ENCODE data around the gene STK35. TPM values are rescaled to one million over a fixed set of nuclear protein-coding genes. Genes with fewer than 3 reads are reported as not detected.

The STK35 gene
- total and polyA plus RNA-seq, 2 of the 13 experiments (the other 11 are each of a cell fraction or from before 2014, with no cell fraction given), result 27.4 to 29.8 TPM

- no TSS peak for BruUV-seq (replicated peaks)
- 18% methylated on average over 5 of the region's 5 CpGs for WGBS (ENCODE audit: low lambda C conversion rate)
- Histone ChIP-seq H3K4me3 (replicated peaks in 1 of 3; ENCODE audit: insufficient read depth in 1 of 3, low read depth in 2 of 3, low read length in 3 of 3) (no peak overlapping the region), H3K4me1 (ENCODE audit: insufficient read depth, low read length) (peaks cover 11% of the 10 kb centered on the region), H3K4me2 (ENCODE audit: low read depth, low read length) (no peak overlapping the region), H3K27me3 (ENCODE audit: control insufficient read depth in 1 of 2, insufficient read depth in 2 of 2, low read length in 2 of 2) (peaks cover 2 to 42% of the 10 kb centered on the region in 2 experiments; a peak in 3 of 5 replicates), H3K9me3 (ENCODE audit: low read length) (no peaks in the 10 kb centered on the region), H2AFZ (ENCODE audit: low read length) (no peak overlapping the region), H3K36me3 (replicated peaks in 1 of 2; ENCODE audit: control insufficient read depth in 1 of 2, insufficient read depth in 2 of 2, low read length in 2 of 2) (no peaks in the 10 kb centered on the region), H3K27ac (ENCODE audit: extremely low read length, insufficient read depth, low read length) (no peak overlapping the region), H3K79me2 (ENCODE audit: insufficient read depth, low read length) (no peaks in the 10 kb centered on the region), H3K9ac (ENCODE audit: insufficient read depth, low read depth, low read length) (no peak overlapping the region), H4K20me1 (ENCODE audit: insufficient read depth, low read length) (no peaks in the 10 kb centered on the region)
- POLR2A ChIA-PET, result no interaction called here
- DNase-seq (ENCODE audit: low spot score), result no peak
- TF ChIP-seq TRAFD1 (CRISPR knock-in tag; IDR thresholded peaks at IDR 0.05; ENCODE audit: borderline replicate concordance) (no peak), ZKSCAN1 (IDR thresholded peaks at IDR 0.05; ENCODE audit: low read length) (peak; percentile 85)
- in situ Hi-C loops (cut with HindIII; ENCODE audit: extremely low pct_ligation_motif_present, low pct_unique_long_range_greater_than_20kb) (no loop called here), intact Hi-C loops (cut with micrococcal nuclease; ENCODE audit: unreplicated experiment) (no loop called here)
- no peak for FAIRE-seq
- CTCF ChIA-PET (ENCODE audit: low intra/inter-chr PET ratio, low total read pairs), result no interaction called here
- ATAC-seq, result no peak
Observed at GRCh38 chr20:2167112-2167511, 65.5 kb downstream of the STK35 start.

- no peak overlapping the region for H3K4me3 ChIP-seq (replicated peaks in 1 of 3; ENCODE audit: insufficient read depth in 1 of 3, low read depth in 2 of 3, low read length in 3 of 3)
- no peaks in the 10 kb centered on the region for H4K20me1 ChIP-seq (ENCODE audit: insufficient read depth, low read length)
- in situ Hi-C loops (cut with HindIII; ENCODE audit: extremely low pct_ligation_motif_present, low pct_unique_long_range_greater_than_20kb) (no loop called here), intact Hi-C loops (cut with micrococcal nuclease; ENCODE audit: unreplicated experiment) (no loop called here)
- no peaks in the 10 kb centered on the region for H3K9me3 ChIP-seq (ENCODE audit: low read length)
- FAIRE-seq (no peak), DNase-seq (ENCODE audit: low spot score) (no peak), ATAC-seq (no peak)
- H3K9ac ChIP-seq (ENCODE audit: insufficient read depth, low read depth, low read length), result no peak overlapping the region
- ChIA-PET CTCF (ENCODE audit: low intra/inter-chr PET ratio, low total read pairs) (interaction anchor here (2.0 kb wide), 1 partner anchor 204 kb away, joined by 6 read pairs; no protein-coding TSS in a partner anchor), POLR2A (no interaction called here)
- no TSS peak for BruUV-seq (replicated peaks)
- H3K36me3 ChIP-seq (replicated peaks in 1 of 2; ENCODE audit: control insufficient read depth in 1 of 2, insufficient read depth in 2 of 2, low read length in 2 of 2), result no peaks in the 10 kb centered on the region
- no peaks in the 10 kb centered on the region for H3K4me1 ChIP-seq (ENCODE audit: insufficient read depth, low read length)
- 35% methylated on average over 12 of the region's 12 CpGs for WGBS (ENCODE audit: low lambda C conversion rate)
- H3K27me3 ChIP-seq (ENCODE audit: control insufficient read depth in 1 of 2, insufficient read depth in 2 of 2, low read length in 2 of 2), result peaks cover 2 to 31% of the 10 kb centered on the region in 2 experiments; a peak in 3 of 5 replicates
- no peak for TF ChIP-seq IRX3 (CRISPR knock-in tag; IDR thresholded peaks at IDR 0.05; ENCODE audit: borderline replicate concordance, low read depth)
- TF ChIP-seq CCDC6 (CRISPR knock-in tag; IDR thresholded peaks at IDR 0.05), result no peak
- TF ChIP-seq RFX1 (IDR thresholded peaks at IDR 0.05), result peak; percentile 15; the same call in 1 of the 2 replicates
- no peak overlapping the region for H2AFZ ChIP-seq (ENCODE audit: low read length)
- no peak overlapping the region for H3K4me2 ChIP-seq (ENCODE audit: low read depth, low read length)
- no peak overlapping the region for H3K27ac ChIP-seq (ENCODE audit: extremely low read length, insufficient read depth, low read length)
- no peaks in the 10 kb centered on the region for H3K79me2 ChIP-seq (ENCODE audit: insufficient read depth, low read length)
Observed at GRCh38 chr20:2168946-2169345, 67.3 kb downstream of the STK35 start.

All from HepG2 (cell line).